Measurements from ENCODE around the gene PLA2G4A.

Gene PLA2G4A

DNA sequence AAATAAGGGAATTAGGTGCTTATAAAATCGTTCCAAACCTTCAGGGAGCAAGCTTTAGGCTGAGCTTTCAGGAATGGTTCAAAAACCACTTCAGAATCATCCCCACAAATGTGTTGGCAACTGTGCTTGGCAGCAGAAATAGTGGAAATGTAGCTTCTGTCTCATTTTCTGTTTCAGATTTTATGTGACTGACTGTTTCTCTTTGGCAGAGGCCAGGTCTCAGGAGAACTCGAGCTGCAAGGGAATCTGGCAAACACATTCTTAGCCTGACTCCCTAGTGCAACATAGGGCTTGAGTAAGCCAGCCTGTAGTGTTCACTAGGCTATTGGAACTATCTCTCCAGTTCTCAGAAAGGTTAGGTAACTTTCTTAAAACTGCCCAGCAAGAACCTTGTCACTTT, 128.6 kb downstream of the PLA2G4A start:
- H3K4me1 ChIP-seq = no peaks in the 10 kb centered on the region
- H3K9me3 ChIP-seq = no peaks in the 10 kb centered on the region
- no peak for DNase-seq
- TF ChIP-seq CTCF (IDR thresholded peaks at IDR 0.05; ENCODE audit: low read depth, low read length) = no peak
- no peak overlapping the region for H3K4me3 ChIP-seq (ENCODE audit: low read depth, low read length)
- H3K36me3 ChIP-seq = no peaks in the 10 kb centered on the region
- H3K27me3 ChIP-seq = peaks cover 7% of the 10 kb centered on the region

- TF ChIP-seq CTCF (IDR thresholded peaks at IDR 0.05; ENCODE audit: low read depth, low read length) = no peak
- no peak overlapping the region for H3K4me3 ChIP-seq (ENCODE audit: low read depth, low read length)
- no peaks in the 10 kb centered on the region for H3K36me3 ChIP-seq
- peaks cover 7% of the 10 kb centered on the region for H3K27me3 ChIP-seq
- no peaks in the 10 kb centered on the region for H3K4me1 ChIP-seq
- no peaks in the 10 kb centered on the region for H3K9me3 ChIP-seq
- DNase-seq = no peak
Observed at GRCh38 chr1:186958520-186958919, 129.8 kb downstream of the PLA2G4A start.

GRCh38 chr1:186960861-186961260, 132.1 kb downstream of the PLA2G4A start:
- Histone ChIP-seq H3K9me3 (no peaks in the 10 kb centered on the region), H3K36me3 (no peaks in the 10 kb centered on the region), H3K27me3 (peaks cover 7% of the 10 kb centered on the region; the same call in 1 of the 2 replicates), H3K4me1 (no peaks in the 10 kb centered on the region), H3K4me3 (ENCODE audit: low read depth, low read length) (no peak overlapping the region)
- no peak for TF ChIP-seq CTCF (IDR thresholded peaks at IDR 0.05; ENCODE audit: low read depth, low read length)
- no peak for DNase-seq

DNA sequence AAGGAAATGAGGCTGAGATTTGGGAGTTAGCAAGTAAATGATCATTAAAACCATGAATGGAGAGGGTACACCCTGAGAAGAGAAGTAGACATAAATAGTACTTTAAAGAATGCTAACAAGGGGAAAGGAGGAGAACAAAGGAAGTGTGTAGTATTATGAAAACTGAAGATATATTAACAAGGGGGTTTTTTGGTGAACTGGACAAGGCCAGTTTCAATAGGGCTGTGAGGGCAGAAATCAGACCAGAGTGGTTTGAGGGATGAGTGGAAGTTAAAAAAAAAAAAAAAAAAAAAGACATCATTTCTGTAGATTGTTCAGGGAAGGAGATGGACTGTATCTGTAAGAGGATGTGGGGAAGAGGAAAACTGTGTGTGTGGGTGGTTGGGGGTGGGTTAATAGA, 137.1 kb downstream of the PLA2G4A start:
- no peak for DNase-seq
- Histone ChIP-seq H3K27me3 (no peaks in the 10 kb centered on the region; the same call in 1 of the 2 replicates), H3K4me3 (ENCODE audit: low read depth, low read length) (no peak overlapping the region), H3K9me3 (no peaks in the 10 kb centered on the region), H3K4me1 (no peaks in the 10 kb centered on the region), H3K36me3 (no peaks in the 10 kb centered on the region)
- TF ChIP-seq CTCF (IDR thresholded peaks at IDR 0.05; ENCODE audit: low read depth, low read length) = no peak

- Histone ChIP-seq H3K36me3 (no peaks in the 10 kb centered on the region), H3K27me3 (no peaks in the 10 kb centered on the region; the same call in 1 of the 2 replicates), H3K9me3 (no peaks in the 10 kb centered on the region), H3K4me3 (ENCODE audit: low read depth, low read length) (no peak overlapping the region), H3K4me1 (no peaks in the 10 kb centered on the region)
- no peak for DNase-seq
- TF ChIP-seq CTCF (IDR thresholded peaks at IDR 0.05; ENCODE audit: low read depth, low read length) = no peak
Observed at GRCh38 chr1:186966456-186966855, 137.7 kb downstream of the PLA2G4A start.

DNA sequence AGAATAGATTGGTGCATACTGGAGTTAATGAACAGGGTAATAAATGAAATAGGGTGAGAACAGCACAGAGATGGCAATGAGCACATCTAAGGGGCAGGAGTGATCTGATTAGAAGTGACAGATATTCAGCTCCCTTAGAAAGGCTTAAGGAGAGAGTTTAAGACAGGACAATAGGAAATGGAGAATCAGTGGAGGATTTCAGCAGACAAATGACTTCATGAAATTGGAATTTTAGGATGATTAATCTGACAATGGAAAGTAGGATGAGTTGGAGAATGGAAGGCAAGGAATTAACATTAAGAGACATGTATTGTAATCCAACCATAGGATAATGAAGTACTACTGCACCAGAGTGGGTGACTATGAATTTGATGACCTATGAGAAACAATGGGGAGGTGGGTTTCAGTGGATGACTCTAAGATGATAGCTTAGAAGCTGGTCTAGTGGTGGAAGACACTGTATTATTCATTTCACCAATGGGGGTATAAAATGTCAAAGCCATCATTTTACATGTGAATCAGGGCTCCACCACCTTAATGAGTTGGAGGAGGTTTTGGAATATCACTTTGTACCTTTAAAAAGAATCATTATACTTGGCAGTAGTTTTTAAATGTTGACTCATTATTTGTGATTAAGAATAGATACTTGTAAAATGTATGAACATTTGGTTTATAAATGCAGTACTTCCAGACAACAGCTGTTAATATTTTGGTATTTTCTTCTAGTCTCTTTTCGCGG, 139.1 kb downstream of the PLA2G4A start:
- no peak for DNase-seq
- H3K4me3 ChIP-seq (ENCODE audit: low read depth, low read length) = no peak overlapping the region
- TF ChIP-seq CTCF (IDR thresholded peaks at IDR 0.05; ENCODE audit: low read depth, low read length) = no peak

More for the DNA sequence above, 139.1 kb downstream of the PLA2G4A start:
- Histone ChIP-seq H3K27me3 (peaks cover 2% of the 10 kb centered on the region; the same call in 1 of the 2 replicates), H3K36me3 (no peaks in the 10 kb centered on the region), H3K4me1 (no peaks in the 10 kb centered on the region), H3K9me3 (no peaks in the 10 kb centered on the region)
